ENCODE results near the gene ACTR1A. TPM values are rescaled to one million over a fixed set of nuclear protein-coding genes. Genes with fewer than 3 reads are reported as not detected.
A peak's percentile ranks its signal among the peaks of the same experiment; 100 is the strongest.

Gene ACTR1A
- total RNA-seq, 5 donors from 2014 or later (not counting 1 experiment from before 2014, with no cell fraction given): 51.6 to 68.1 (median 63.0) TPM

DNA sequence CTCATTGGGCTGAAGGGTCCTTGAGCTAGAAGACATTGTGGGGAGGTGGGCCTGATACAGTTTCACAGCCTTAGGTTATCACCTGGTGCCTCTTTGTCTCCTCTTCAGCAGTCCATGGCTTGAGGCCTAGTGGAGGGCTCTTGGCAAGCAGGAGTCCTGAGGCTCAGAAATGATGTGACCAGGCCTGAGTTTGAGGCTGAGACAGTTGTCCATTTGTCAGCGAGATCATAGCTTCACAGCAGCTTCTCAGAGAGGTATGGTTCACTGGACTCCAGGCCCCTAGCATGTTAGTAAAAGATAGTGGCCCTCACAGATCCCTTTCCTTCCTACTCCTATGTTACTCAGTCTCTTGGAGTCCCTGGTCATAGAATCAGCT is 20.4 kb upstream of the ACTR1A start:
- Mint-ChIP-seq H3K4me3 (no peak overlapping the region), H3K9me3 (no peaks in the 10 kb centered on the region), H3K27ac (no peak overlapping the region), H3K36me3 (peaks cover 42% of the 10 kb centered on the region), H3K27me3 (no peaks in the 10 kb centered on the region), H3K4me1 (peaks cover 5 to 27% (median 18%) of the 10 kb centered on the region in 3 donors)
- Histone ChIP-seq H3K9me3 (no peaks in the 10 kb centered on the region), H3K4me1 (ENCODE audit: control insufficient read depth in 1 of 2, extremely low read depth in 1 of 2, insufficient read depth in 2 of 2, low read length in 2 of 2) (no peaks in the 10 kb centered on the region), H3K36me3 (ENCODE audit: control insufficient read depth in 2 of 2, extremely low read depth in 1 of 2, insufficient read depth in 1 of 2, low read length in 1 of 2) (peaks cover 17 to 28% of the 10 kb centered on the region in 2 donors), H3K27me3 (replicated peaks in 1 of 2; ENCODE audit: control insufficient read depth in 2 of 2, extremely low read depth in 1 of 2, insufficient read depth in 2 of 2, low read length in 1 of 2) (no peaks in the 10 kb centered on the region), H3K4me3 (ENCODE audit: control insufficient read depth in 1 of 2, extremely low read depth in 1 of 2, low read length in 1 of 2) (no peak overlapping the region), H3K27ac (ENCODE audit: low read length) (no peak overlapping the region)
- DNase-seq: no peak
- ChIA-PET POLR2A (no interaction called here), CTCF (interaction anchor here in 1 of 2 donors (0.5 kb wide), 1 partner anchor 272 kb away, joined by 3 read pairs; no protein-coding TSS in a partner anchor)
- no peak for ATAC-seq (replicated peaks in 1 of 4)
- no CpG with 5 or more reads among the region's 1 CpG for WGBS (ENCODE audit: insufficient coverage)

GRCh38 chr10:102519246-102519825 is 16.8 kb upstream of the ACTR1A start:
- Histone ChIP-seq H3K4me1 (ENCODE audit: control insufficient read depth in 1 of 2, extremely low read depth in 1 of 2, insufficient read depth in 2 of 2, low read length in 2 of 2) (no peaks in the 10 kb centered on the region), H3K9me3 (no peaks in the 10 kb centered on the region), H3K36me3 (ENCODE audit: control insufficient read depth in 2 of 2, extremely low read depth in 1 of 2, insufficient read depth in 1 of 2, low read length in 1 of 2) (peaks cover 19 to 31% of the 10 kb centered on the region in 2 donors), H3K4me3 (ENCODE audit: control insufficient read depth in 1 of 2, extremely low read depth in 1 of 2, low read length in 1 of 2) (no peak overlapping the region), H3K27me3 (replicated peaks in 1 of 2; ENCODE audit: control insufficient read depth in 2 of 2, extremely low read depth in 1 of 2, insufficient read depth in 2 of 2, low read length in 1 of 2) (no peaks in the 10 kb centered on the region), H3K27ac (ENCODE audit: low read length) (no peak overlapping the region)
- no peak for DNase-seq
- H3K27me3 Mint-ChIP-seq: no peaks in the 10 kb centered on the region
- no peak for ATAC-seq (replicated peaks in 1 of 4)
- H3K36me3 Mint-ChIP-seq: peaks cover 47% of the 10 kb centered on the region
- ChIA-PET POLR2A (no interaction called here), CTCF (no interaction called here)
- peaks cover 5 to 26% (median 19%) of the 10 kb centered on the region in 3 donors for H3K4me1 Mint-ChIP-seq
- H3K4me3 Mint-ChIP-seq: no peak overlapping the region
- WGBS (ENCODE audit: insufficient coverage): 100% methylated on average over 6 of the region's 12 CpGs
- no peaks in the 10 kb centered on the region for H3K9me3 Mint-ChIP-seq
- no peak overlapping the region for H3K27ac Mint-ChIP-seq

GRCh38 chr10:102517553-102517952 is 15.0 kb upstream of the ACTR1A start:
- Mint-ChIP-seq H3K9me3 (no peaks in the 10 kb centered on the region), H3K27ac (no peak overlapping the region), H3K4me3 (no peak overlapping the region), H3K4me1 (peaks cover 5 to 26% (median 17%) of the 10 kb centered on the region in 3 donors), H3K27me3 (no peaks in the 10 kb centered on the region), H3K36me3 (peaks cover 49% of the 10 kb centered on the region)
- Histone ChIP-seq H3K36me3 (ENCODE audit: control insufficient read depth in 2 of 2, extremely low read depth in 1 of 2, insufficient read depth in 1 of 2, low read length in 1 of 2) (peaks cover 12 to 29% of the 10 kb centered on the region in 2 donors), H3K27me3 (replicated peaks in 1 of 2; ENCODE audit: control insufficient read depth in 2 of 2, extremely low read depth in 1 of 2, insufficient read depth in 2 of 2, low read length in 1 of 2) (no peaks in the 10 kb centered on the region), H3K9me3 (no peaks in the 10 kb centered on the region), H3K4me3 (ENCODE audit: control insufficient read depth in 1 of 2, extremely low read depth in 1 of 2, low read length in 1 of 2) (no peak overlapping the region), H3K4me1 (ENCODE audit: control insufficient read depth in 1 of 2, extremely low read depth in 1 of 2, insufficient read depth in 2 of 2, low read length in 2 of 2) (no peaks in the 10 kb centered on the region), H3K27ac (ENCODE audit: low read length) (no peak overlapping the region)
- 100% methylated on average over 3 of the region's 3 CpGs for WGBS (ENCODE audit: insufficient coverage)
- ChIA-PET CTCF (interaction anchor here in 1 of 2 donors (0.6 kb wide), 1 partner anchor 39 kb away, joined by 3 read pairs; no protein-coding TSS in a partner anchor), POLR2A (no interaction called here)
- no peak for ATAC-seq (replicated peaks in 1 of 4)
- no peak for DNase-seq

DNA sequence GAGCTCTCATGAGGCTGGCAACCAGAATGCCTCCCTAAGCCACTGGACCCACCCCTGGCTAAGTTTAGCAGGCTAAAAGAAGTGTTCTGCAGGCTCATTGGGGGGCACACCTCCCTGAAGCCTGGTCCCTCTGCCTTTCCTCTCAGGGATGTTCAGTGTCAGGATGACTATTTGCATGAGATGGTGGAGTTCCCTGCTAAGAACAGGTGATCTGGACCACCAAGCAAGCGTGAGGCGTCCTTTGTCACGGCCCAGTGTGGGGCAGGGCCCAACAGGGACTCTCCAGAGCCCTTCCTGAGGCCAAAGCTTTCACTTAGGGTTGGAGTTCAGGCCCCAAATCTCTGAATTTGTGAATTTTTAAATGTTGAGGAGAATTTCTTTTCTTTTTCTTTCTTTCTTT is 13.2 kb upstream of the ACTR1A start:
- Mint-ChIP-seq H3K9me3 (no peaks in the 10 kb centered on the region), H3K27ac (no peak overlapping the region), H3K36me3 (peaks cover 48% of the 10 kb centered on the region), H3K4me3 (no peak overlapping the region), H3K27me3 (no peaks in the 10 kb centered on the region), H3K4me1 (peaks cover 12 to 19% (median 19%) of the 10 kb centered on the region in 3 donors)
- H3K4me1 ChIP-seq (ENCODE audit: control insufficient read depth in 1 of 2, extremely low read depth in 1 of 2, insufficient read depth in 2 of 2, low read length in 2 of 2): peaks cover 2 to 3% of the 10 kb centered on the region in 2 experiments
- H3K27me3 ChIP-seq (replicated peaks in 1 of 2; ENCODE audit: control insufficient read depth in 2 of 2, extremely low read depth in 1 of 2, insufficient read depth in 2 of 2, low read length in 1 of 2): no peaks in the 10 kb centered on the region
- DNase-seq (no peak), ATAC-seq (replicated peaks in 1 of 4) (no peak)
- H3K36me3 ChIP-seq (ENCODE audit: control insufficient read depth in 2 of 2, extremely low read depth in 1 of 2, insufficient read depth in 1 of 2, low read length in 1 of 2): peaks cover 12 to 37% of the 10 kb centered on the region in 2 donors
- WGBS (ENCODE audit: insufficient coverage): no CpG with 5 or more reads among the region's 3 CpGs
- H3K9me3 ChIP-seq: no peaks in the 10 kb centered on the region
- POLR2A ChIA-PET: no interaction called here
- no peak overlapping the region for H3K4me3 ChIP-seq (ENCODE audit: control insufficient read depth in 1 of 2, extremely low read depth in 1 of 2, low read length in 1 of 2)
- CTCF ChIA-PET: interaction anchor here in 1 of 2 donors (1.2 kb wide), 1 partner anchor 11 kb away, joined by 4 read pairs; no protein-coding TSS in a partner anchor
- no peak overlapping the region for H3K27ac ChIP-seq (ENCODE audit: low read length)

DNA sequence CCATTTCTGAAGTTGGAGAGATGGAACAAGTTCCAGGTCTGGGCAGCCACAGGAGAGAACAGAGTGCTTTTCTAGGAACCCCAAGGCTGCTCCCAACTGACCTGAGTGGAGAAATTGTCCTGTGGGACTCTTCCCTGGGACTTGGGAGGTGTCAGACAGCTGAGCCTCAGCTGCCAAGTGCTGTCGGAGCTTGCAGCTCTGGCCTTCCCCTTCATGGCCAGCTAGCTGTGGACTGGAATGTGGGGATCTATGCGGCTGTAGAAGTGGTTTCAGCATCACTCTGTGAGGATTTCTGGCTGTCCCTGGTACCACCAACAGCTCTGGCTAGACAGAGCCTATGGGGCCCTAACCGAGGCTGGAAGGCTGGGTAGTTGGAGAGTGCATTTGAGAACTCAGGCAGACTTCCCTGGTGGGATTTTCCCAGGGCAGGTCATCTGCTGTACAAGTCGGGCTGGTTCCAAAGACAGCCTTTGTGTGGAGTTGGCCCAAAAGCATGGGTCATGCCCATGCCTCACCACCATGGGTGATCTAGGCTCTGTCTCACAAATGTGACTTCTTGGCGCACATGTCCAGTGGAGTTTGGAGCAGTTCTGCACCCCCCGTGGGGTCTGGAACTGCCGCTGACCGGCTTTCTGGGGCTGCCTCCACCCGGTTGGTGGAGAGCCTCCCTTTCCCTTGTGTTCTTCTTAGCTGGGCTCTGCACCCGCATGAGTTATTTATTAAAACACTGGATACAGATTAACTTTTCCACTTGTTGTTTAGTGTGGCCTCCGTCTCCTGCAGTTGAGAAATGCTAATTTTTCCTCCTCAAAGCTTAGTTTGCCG is 12.2 kb upstream of the ACTR1A start:
- peaks cover 44% of the 10 kb centered on the region for H3K36me3 Mint-ChIP-seq
- Histone ChIP-seq H3K27ac (ENCODE audit: low read length) (no peak overlapping the region), H3K27me3 (replicated peaks in 1 of 2; ENCODE audit: control insufficient read depth in 2 of 2, extremely low read depth in 1 of 2, insufficient read depth in 2 of 2, low read length in 1 of 2) (no peaks in the 10 kb centered on the region), H3K4me3 (ENCODE audit: control insufficient read depth in 1 of 2, extremely low read depth in 1 of 2, low read length in 1 of 2) (no peak overlapping the region), H3K36me3 (ENCODE audit: control insufficient read depth in 2 of 2, extremely low read depth in 1 of 2, insufficient read depth in 1 of 2, low read length in 1 of 2) (peaks cover 12 to 41% of the 10 kb centered on the region in 2 donors), H3K4me1 (ENCODE audit: control insufficient read depth in 1 of 2, extremely low read depth in 1 of 2, insufficient read depth in 2 of 2, low read length in 2 of 2) (peaks cover 2 to 3% of the 10 kb centered on the region in 2 experiments), H3K9me3 (no peaks in the 10 kb centered on the region)
- DNase-seq (no peak), ATAC-seq (replicated peaks in 1 of 4) (no peak)
- 100% methylated on average over 7 of the region's 12 CpGs for WGBS (ENCODE audit: insufficient coverage)
- ChIA-PET POLR2A (no interaction called here), CTCF (interaction anchor here in 1 of 2 donors (0.6 kb wide), 1 partner anchor 818 kb away, joined by 4 read pairs; no protein-coding TSS in a partner anchor)
- peaks cover 11 to 18% (median 15%) of the 10 kb centered on the region in 3 donors for H3K4me1 Mint-ChIP-seq
- H3K27me3 Mint-ChIP-seq: no peaks in the 10 kb centered on the region
- no peaks in the 10 kb centered on the region for H3K9me3 Mint-ChIP-seq
- H3K4me3 Mint-ChIP-seq: no peak overlapping the region
- no peak overlapping the region for H3K27ac Mint-ChIP-seq

DNA sequence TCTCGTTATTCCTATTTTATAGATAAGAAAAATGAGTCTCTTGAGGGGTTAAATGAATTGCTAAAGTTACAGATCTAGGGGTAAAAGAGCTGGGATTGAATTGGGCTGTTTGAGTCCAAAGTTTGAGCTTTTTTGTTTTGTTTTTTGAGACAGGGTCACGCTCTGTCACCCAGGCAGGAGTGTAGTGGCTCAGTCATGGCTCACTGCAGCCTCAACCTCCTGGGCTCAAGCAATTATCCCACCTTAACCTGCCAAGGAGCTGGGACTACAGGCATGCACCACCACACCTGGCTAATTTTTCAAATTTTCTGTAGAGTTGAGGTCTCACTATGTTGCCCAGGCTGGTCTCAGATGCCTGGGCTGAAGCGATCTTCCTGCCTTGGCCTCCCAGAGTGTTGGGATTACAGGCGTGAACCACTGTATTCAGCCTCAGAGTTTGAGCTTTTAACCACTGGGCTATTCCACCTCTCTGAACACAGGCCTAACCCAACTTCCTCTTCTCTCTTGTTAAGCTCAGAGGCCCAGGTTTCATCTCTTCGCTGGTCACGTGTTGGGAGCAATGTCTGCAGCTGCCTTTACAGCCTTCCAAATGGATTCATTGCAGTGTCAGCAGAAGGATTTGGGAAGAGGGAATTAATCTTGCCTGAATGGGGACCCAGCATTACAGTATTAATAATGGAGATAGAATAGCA is 9.2 kb upstream of the ACTR1A start:
- Mint-ChIP-seq H3K9me3 (no peaks in the 10 kb centered on the region), H3K27me3 (no peaks in the 10 kb centered on the region), H3K4me1 (peaks cover 23 to 28% (median 28%) of the 10 kb centered on the region in 3 donors), H3K36me3 (peaks cover 40% of the 10 kb centered on the region), H3K27ac (peak overlapping the region; percentile 32 to 78), H3K4me3 (no peak overlapping the region)
- ATAC-seq (replicated peaks in 1 of 4): peak in 3 of 4 experiments; percentile 34 to 51 (median 44)
- H3K36me3 ChIP-seq (ENCODE audit: control insufficient read depth in 2 of 2, extremely low read depth in 1 of 2, insufficient read depth in 1 of 2, low read length in 1 of 2): peaks cover 15 to 57% of the 10 kb centered on the region in 2 donors
- peaks cover 2 to 3% of the 10 kb centered on the region in 2 experiments for H3K4me1 ChIP-seq (ENCODE audit: control insufficient read depth in 1 of 2, extremely low read depth in 1 of 2, insufficient read depth in 2 of 2, low read length in 2 of 2)
- ChIA-PET POLR2A (interaction anchor here in 1 of 2 donors (0.5 kb wide), 1 partner anchor 201 kb away, joined by 10 read pairs; no protein-coding TSS in a partner anchor), CTCF (interaction anchor here in 1 of 2 donors (0.5 to 1.0 kb wide), 3 partner anchors 9 to 79 kb away, joined by 3 to 4 read pairs (median 4); partner anchors contain the start of gene ACTR1A)
- WGBS (ENCODE audit: insufficient coverage): 71% methylated on average over 3 of the region's 6 CpGs
- H3K9me3 ChIP-seq: no peaks in the 10 kb centered on the region
- no peak overlapping the region for H3K4me3 ChIP-seq (ENCODE audit: control insufficient read depth in 1 of 2, extremely low read depth in 1 of 2, low read length in 1 of 2)
- H3K27ac ChIP-seq (ENCODE audit: low read length): no peak overlapping the region
- no peaks in the 10 kb centered on the region for H3K27me3 ChIP-seq (replicated peaks in 1 of 2; ENCODE audit: control insufficient read depth in 2 of 2, extremely low read depth in 1 of 2, insufficient read depth in 2 of 2, low read length in 1 of 2)
- no peak for DNase-seq
